HepG2 (cell line): Measurements from ENCODE around the gene SEMA3B. TPM values are rescaled to one million over a fixed set of nuclear protein-coding genes. Genes with fewer than 3 reads are reported as not detected.

Experiments used
- EEA1 ChIP-seq: sonication (generic); formaldehyde crosslinking; IDR thresholded peaks from 2 replicates; pipeline ENCODE4 v1.5.1; 2020; ENCODE audit warnings: mild to moderate bottlenecking, missing genetic modification reagents, borderline replicate concordance
- GATAD2A ChIP-seq: IDR thresholded peaks from 2 replicates; pipeline ENCODE4 v1.6.1; 2016
- GPN1 ChIP-seq: sonication (generic); formaldehyde crosslinking; IDR thresholded peaks from 2 replicates; pipeline ENCODE4 v1.5.1; 2020; ENCODE audit warnings: missing genetic modification reagents, borderline replicate concordance
- IRF9 ChIP-seq: sonication (generic); formaldehyde crosslinking; IDR thresholded peaks from 2 replicates; pipeline ENCODE4 v1.8.0; 2022; ENCODE audit warnings: missing genetic modification reagents, mild to moderate bottlenecking, borderline replicate concordance
- KDM5A ChIP-seq: fragments of 200-600 bp; sonication (generic); IDR thresholded peaks from 2 replicates; pipeline ENCODE4 v1.7.0; 2018; ENCODE audit warnings: antibody characterized with exemption, mild to moderate bottlenecking, low read length, borderline replicate concordance
- MEIS1 ChIP-seq: sonication (generic); formaldehyde crosslinking; IDR thresholded peaks from 2 replicates; pipeline ENCODE4 v1.9.0; 2021; ENCODE audit warnings: mild to moderate bottlenecking, missing genetic modification reagents, moderate library complexity, borderline replicate concordance
- NR2C2 ChIP-seq: sonication (generic); formaldehyde crosslinking; IDR thresholded peaks from 2 replicates; pipeline ENCODE4 v1.4.0; 2020; ENCODE audit warnings: missing genetic modification reagents, mild to moderate bottlenecking, moderate library complexity, borderline replicate concordance
- NR2F6 ChIP-seq, 2 experiments: IDR thresholded peaks; 2 replicates each; pipeline ENCODE4 v1.6.1; 2016; ENCODE audit warnings: antibody characterized with exemption in 1 of 2, mild to moderate bottlenecking in 1 of 2
- POGZ ChIP-seq: sonication (generic); formaldehyde crosslinking; IDR thresholded peaks from 2 replicates; pipeline ENCODE4 v1.4.0; 2020; ENCODE audit warnings: mild to moderate bottlenecking, missing genetic modification reagents
- SAP130 ChIP-seq: IDR thresholded peaks from 2 replicates; pipeline ENCODE4 v1.6.1; 2016; ENCODE audit warnings: low read depth
- SOX5 ChIP-seq: IDR thresholded peaks from 2 replicates; pipeline ENCODE4 v1.6.1; 2016; ENCODE audit warnings: borderline replicate concordance
- ZBTB46 ChIP-seq: sonication (generic); formaldehyde crosslinking; IDR thresholded peaks from 2 replicates; pipeline ENCODE4 v1.4.0; 2020; ENCODE audit warnings: mild to moderate bottlenecking, missing genetic modification reagents, borderline replicate concordance
- ZNF263 ChIP-seq: sonication (generic); formaldehyde crosslinking; IDR thresholded peaks from 2 replicates; pipeline ENCODE4 v1.4.0; 2020; ENCODE audit warnings: missing genetic modification reagents
- ZNF317 ChIP-seq: sonication (generic); formaldehyde crosslinking; IDR thresholded peaks from 2 replicates; pipeline ENCODE4 v1.5.0; 2020; ENCODE audit warnings: mild to moderate bottlenecking, missing genetic modification reagents
- ZNF333 ChIP-seq: sonication (generic); formaldehyde crosslinking; IDR thresholded peaks from 2 replicates; pipeline ENCODE4 v1.4.0; 2020; ENCODE audit warnings: mild to moderate bottlenecking, missing genetic modification reagents, borderline replicate concordance
- ZNF552 ChIP-seq: sonication (generic); formaldehyde crosslinking; IDR thresholded peaks from 2 replicates; pipeline ENCODE4 v1.9.0; 2022; ENCODE audit warnings: missing genetic modification reagents, mild to moderate bottlenecking, borderline replicate concordance
- ZNF564 ChIP-seq: sonication (generic); formaldehyde crosslinking; IDR thresholded peaks from 2 replicates; pipeline ENCODE4 v1.8.1; 2023; ENCODE audit warnings: mild to moderate bottlenecking, missing genetic modification reagents
- ZNF687 ChIP-seq: sonication (generic); formaldehyde crosslinking; IDR thresholded peaks from 2 replicates; pipeline ENCODE4 v1.5.1; 2020; ENCODE audit warnings: mild to moderate bottlenecking, missing genetic modification reagents, moderate library complexity
- ZNF879 ChIP-seq: sonication (generic); formaldehyde crosslinking; IDR thresholded peaks from 2 replicates; pipeline ENCODE4 v1.8.1; 2023; ENCODE audit warnings: missing genetic modification reagents
- polyA plus RNA-seq, 8 experiments: library from polyadenylated mRNA; depleted of rRNA in 3 of 8; stranded (reverse) in 7 of 8; unstranded in 1 of 8; fragments of >200 nt; fragmentation: Illumina TruSeq in 4 of 8; extraction: Trizol in 4 of 8; gene quantifications; 2 replicates each; pipeline versions ENCODE4 v1.2.1 to v1.2.3, GENCODE V29; 2011 to 2016; ENCODE audit warnings: low read depth in 4 of 8, missing spikeins in 1 of 8, mixed read lengths in 1 of 8; ENCODE audit not compliant: insufficient read depth in 1 of 8
- total RNA-seq, 5 experiments: library from RNA; depleted of rRNA; stranded (reverse); fragments of >200 nt; fragmentation: Illumina TruSeq; extraction: Trizol; gene quantifications; 2 replicates each; pipeline ENCODE4 v1.2.3, GENCODE V29; 2016; ENCODE audit warnings: low read depth in 1 of 5
- TF ChIP-seq, protein P1 (sequence below): sonication (generic); formaldehyde crosslinking; IDR thresholded peaks from 2 replicates; pipeline ENCODE4 v1.5.1; 2020; ENCODE audit warnings: mild to moderate bottlenecking, moderate library complexity, missing genetic modification reagents
- TF ChIP-seq, protein P2 (sequence below): sonication (generic); formaldehyde crosslinking; IDR thresholded peaks from 2 replicates; pipeline ENCODE4 v1.4.0; 2020; ENCODE audit warnings: missing genetic modification reagents

Gene SEMA3B
- total and polyA plus RNA-seq, 2 of the 13 experiments (the other 11 are each of a cell fraction or from before 2014, with no cell fraction given), result 93.2 to 158 TPM

DNA sequence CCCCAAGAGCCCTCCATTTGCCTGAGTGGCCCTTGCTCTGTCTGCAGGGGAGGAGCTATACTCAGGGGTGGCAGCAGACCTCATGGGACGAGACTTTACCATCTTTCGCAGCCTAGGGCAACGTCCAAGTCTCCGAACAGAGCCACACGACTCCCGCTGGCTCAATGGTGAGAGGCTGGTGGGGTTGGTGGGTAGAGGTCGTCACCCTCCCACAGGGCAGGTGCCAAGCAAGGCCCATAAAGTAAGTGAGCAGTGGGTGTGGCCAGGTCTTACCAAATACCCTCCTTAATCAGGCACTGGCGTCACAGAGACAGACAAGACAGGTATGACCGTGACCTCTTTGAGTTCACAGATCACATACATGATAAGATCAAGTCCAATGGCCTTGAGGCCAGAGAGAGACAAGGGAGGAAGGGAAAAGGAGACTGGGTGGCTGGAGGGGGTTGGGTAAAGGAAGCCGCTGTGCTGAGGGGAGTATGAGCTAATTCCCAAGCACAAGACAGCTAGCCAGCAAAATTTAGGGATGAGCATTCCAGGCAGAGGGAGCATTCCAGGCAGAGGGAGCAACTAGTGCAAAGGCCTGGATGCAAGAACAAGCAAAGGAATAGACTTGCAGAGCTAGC is 2.5 kb downstream of the SEMA3B start (continued):
- TF ChIP-seq, protein P1, sequence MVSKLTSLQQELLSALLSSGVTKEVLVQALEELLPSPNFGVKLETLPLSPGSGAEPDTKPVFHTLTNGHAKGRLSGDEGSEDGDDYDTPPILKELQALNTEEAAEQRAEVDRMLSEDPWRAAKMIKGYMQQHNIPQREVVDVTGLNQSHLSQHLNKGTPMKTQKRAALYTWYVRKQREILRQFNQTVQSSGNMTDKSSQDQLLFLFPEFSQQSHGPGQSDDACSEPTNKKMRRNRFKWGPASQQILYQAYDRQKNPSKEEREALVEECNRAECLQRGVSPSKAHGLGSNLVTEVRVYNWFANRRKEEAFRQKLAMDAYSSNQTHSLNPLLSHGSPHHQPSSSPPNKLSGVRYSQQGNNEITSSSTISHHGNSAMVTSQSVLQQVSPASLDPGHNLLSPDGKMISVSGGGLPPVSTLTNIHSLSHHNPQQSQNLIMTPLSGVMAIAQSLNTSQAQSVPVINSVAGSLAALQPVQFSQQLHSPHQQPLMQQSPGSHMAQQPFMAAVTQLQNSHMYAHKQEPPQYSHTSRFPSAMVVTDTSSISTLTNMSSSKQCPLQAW, result 0 out of 2 replicates have a peak, but pooled peaks have one; percentile 51
- TF ChIP-seq ZNF879 (CRISPR knock-in tag) (0 out of 2 replicates have a peak, but pooled peaks have one; percentile 23), MEIS1 (CRISPR knock-in tag) (no peak), ZNF687 (CRISPR knock-in tag) (peak; percentile 71), NR2F6 (IDR thresholded peaks at IDR 0.05) (peak; percentile 84), NR2F6 (CRISPR knock-in tag; IDR thresholded peaks at IDR 0.05) (peak; percentile 87), ZNF564 (CRISPR knock-in tag) (0 out of 2 replicates have a peak, but pooled peaks have one; percentile 3), EEA1 (CRISPR knock-in tag) (no peak), SOX5 (0 out of 2 replicates have a peak, but pooled peaks have one; percentile 25), ZNF333 (CRISPR knock-in tag) (no peak), GATAD2A (peak; percentile 73), GPN1 (CRISPR knock-in tag) (no peak), KDM5A (no peak), ZBTB46 (CRISPR knock-in tag) (no peak), ZNF317 (no peak), ZNF263 (CRISPR knock-in tag) (0 out of 2 replicates have a peak, but pooled peaks have one; percentile 15), POGZ (CRISPR knock-in tag) (no peak), NR2C2 (peak; percentile 82), IRF9 (CRISPR knock-in tag) (no peak), SAP130 (CRISPR knock-in tag) (peak; percentile 79), ZNF552 (CRISPR knock-in tag) (no peak)
- TF ChIP-seq, protein P2, sequence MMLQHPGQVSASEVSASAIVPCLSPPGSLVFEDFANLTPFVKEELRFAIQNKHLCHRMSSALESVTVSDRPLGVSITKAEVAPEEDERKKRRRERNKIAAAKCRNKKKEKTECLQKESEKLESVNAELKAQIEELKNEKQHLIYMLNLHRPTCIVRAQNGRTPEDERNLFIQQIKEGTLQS, result 0 out of 2 replicates have a peak, but pooled peaks have one; percentile 18
